Neural progenitor cell (in vitro differentiated cells): ENCODE data around the gene CIITA.

Experiments
- CTCF ChIP-seq: fragments of 200-600 bp; sonication (generic); IDR thresholded peaks from 2 replicates; pipeline ENCODE4 v1.5.1; 2017; ENCODE audit warnings: antibody characterized with exemption, mild to moderate bottlenecking
- EZH2 ChIP-seq: fragments of 200-600 bp; sonication (generic); IDR thresholded peaks from 2 replicates; pipeline ENCODE4 v1.6.1; 2017; ENCODE audit warnings: antibody characterized with exemption, mild to moderate bottlenecking, moderate library complexity
- EZH2phosphoT487 ChIP-seq: fragments of 200-600 bp; sonication (generic); IDR thresholded peaks from 2 replicates; pipeline ENCODE4 v1.6.1; 2017; ENCODE audit warnings: antibody characterized with exemption

- TF ChIP-seq CTCF, result no peak
- no peak for TF ChIP-seq EZH2
- no peak for TF ChIP-seq EZH2phosphoT487
Observed at GRCh38 chr16:10927497-10928112, 50.6 kb downstream of the CIITA start.
